Testis (tissue), 2 donors: ENCODE data around the gene E2F7.

Source experiments
- POLR2A ChIP-seq: fragments of 450-650 bp; IDR thresholded peaks from one replicate; pipeline ENCODE4 v1.6.1; 2017; ENCODE audit warnings: antibody characterized with exemption, mild to moderate bottlenecking, moderate library complexity
- TF ChIP-seq, protein P1 (sequence below), 3 experiments: fragments of 450-650 bp in 2 of 3; fragments of 200-600 bp in 1 of 3; sonication (generic) in 1 of 3; IDR thresholded peaks; one replicate each; pipeline ENCODE4 v1.5.1; 2016 to 2019; ENCODE audit warnings: antibody characterized with exemption in 3 of 3, mild to moderate bottlenecking in 2 of 3, moderate library complexity in 1 of 3

DNA sequence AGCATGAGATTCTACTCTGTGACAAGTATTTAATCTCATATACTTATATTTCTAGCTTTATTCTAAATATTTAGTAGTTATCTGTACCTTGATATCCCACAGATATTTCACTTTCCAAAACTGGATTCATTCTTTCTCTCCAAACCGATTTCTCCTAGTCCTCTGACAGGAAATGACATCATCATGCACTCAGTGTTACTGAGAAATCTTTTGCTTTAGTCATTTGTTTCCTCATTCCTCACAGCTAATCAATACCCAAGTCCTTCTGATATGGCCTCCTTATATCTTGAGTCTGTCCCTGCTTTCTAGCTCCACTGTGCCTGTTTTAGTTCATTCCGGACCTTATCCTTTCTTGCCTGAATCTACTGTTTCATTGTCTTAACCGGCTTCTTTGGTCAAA is 39.4 kb upstream of the E2F7 start:
- TF ChIP-seq, protein P1, sequence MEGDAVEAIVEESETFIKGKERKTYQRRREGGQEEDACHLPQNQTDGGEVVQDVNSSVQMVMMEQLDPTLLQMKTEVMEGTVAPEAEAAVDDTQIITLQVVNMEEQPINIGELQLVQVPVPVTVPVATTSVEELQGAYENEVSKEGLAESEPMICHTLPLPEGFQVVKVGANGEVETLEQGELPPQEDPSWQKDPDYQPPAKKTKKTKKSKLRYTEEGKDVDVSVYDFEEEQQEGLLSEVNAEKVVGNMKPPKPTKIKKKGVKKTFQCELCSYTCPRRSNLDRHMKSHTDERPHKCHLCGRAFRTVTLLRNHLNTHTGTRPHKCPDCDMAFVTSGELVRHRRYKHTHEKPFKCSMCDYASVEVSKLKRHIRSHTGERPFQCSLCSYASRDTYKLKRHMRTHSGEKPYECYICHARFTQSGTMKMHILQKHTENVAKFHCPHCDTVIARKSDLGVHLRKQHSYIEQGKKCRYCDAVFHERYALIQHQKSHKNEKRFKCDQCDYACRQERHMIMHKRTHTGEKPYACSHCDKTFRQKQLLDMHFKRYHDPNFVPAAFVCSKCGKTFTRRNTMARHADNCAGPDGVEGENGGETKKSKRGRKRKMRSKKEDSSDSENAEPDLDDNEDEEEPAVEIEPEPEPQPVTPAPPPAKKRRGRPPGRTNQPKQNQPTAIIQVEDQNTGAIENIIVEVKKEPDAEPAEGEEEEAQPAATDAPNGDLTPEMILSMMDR (IDR thresholded peaks at IDR 0.05) = no peak
- no peak for TF ChIP-seq POLR2A
